NCI-H1048 (cell line): ENCODE measurements around the gene CYP1A2.
"Not testable (repeated sequence)": the region's sequence is repeated elsewhere in the genome, so short reads cannot be mapped to it uniquely, and the experiment has no call there.

Experiments used
- DNase-seq: peaks from one replicate; lab custom pipeline; 2025; lab: John Stamatoyannopoulos, UW

CYP1A2 gene

DNA sequence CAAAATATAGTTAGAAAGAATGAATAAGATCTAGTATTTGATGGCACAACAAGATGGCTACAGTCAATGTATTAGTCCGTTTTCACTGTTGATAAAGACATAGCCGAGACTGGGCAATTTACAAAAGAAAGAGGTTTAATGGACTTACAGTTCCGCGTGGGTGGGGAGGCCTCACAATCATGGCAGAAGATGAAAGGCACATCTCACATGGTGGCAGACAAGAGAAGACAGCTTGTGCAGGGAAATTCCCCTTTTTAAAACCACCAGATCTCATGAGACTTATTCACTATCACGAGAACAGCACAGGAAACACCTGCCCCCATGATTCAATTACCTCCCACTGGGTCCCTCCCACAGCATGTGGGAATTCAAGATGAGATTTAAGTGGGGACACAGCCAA, 10.4 kb upstream of the CYP1A2 start:
- DNase-seq: not testable (repeated sequence)

GRCh38 chr15:74742422-74742821, 6.2 kb upstream of the CYP1A2 start:
- no peak for DNase-seq

- DNase-seq: no peak
Observed at GRCh38 chr15:74746389-74746788, 2.3 kb upstream of the CYP1A2 start.

DNA sequence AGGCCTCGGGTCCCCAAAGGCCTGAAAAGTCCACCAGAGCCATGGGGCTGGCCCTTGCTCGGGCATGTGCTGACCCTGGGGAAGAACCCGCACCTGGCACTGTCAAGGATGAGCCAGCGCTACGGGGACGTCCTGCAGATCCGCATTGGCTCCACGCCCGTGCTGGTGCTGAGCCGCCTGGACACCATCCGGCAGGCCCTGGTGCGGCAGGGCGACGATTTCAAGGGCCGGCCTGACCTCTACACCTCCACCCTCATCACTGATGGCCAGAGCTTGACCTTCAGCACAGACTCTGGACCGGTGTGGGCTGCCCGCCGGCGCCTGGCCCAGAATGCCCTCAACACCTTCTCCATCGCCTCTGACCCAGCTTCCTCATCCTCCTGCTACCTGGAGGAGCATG, 1.2 kb downstream of the CYP1A2 start:
- DNase-seq: no peak

DNA sequence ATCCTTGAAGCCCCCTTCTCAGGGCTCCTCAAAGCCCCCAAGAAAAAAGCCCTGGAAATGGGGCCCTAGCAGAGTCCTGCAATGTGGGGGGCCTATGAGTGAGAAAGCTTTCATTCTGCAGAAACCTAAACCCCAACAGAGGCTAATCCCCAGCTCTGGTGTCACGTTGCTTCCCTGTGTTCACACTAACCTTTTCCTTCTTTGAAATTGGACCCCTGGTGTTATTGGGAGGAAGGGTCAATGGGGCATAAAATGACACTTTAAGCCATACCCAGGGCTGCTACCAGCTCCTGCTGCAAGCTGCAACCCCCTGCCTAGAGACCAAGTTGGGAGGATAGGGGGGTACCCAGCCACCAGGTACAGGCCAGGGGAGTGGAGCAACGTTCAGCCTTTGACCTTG, 2.1 kb downstream of the CYP1A2 start:
- DNase-seq: no peak

DNA sequence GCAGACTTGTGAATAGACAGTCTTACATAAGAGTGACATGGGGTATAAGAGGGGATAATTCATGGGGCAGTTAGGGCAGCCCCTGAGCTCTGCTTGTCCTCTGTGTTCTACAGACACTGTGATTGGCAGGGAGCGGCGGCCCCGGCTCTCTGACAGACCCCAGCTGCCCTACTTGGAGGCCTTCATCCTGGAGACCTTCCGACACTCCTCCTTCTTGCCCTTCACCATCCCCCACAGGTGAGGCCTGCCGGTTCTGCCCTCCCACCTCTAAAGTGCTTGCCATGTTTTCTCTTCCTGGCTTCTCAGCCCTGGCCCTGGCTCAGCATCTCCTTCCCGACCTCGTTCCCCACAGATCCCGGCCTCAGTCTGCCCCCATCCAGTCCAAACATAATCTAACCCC, 3.4 kb downstream of the CYP1A2 start:
- DNase-seq: no peak

DNA sequence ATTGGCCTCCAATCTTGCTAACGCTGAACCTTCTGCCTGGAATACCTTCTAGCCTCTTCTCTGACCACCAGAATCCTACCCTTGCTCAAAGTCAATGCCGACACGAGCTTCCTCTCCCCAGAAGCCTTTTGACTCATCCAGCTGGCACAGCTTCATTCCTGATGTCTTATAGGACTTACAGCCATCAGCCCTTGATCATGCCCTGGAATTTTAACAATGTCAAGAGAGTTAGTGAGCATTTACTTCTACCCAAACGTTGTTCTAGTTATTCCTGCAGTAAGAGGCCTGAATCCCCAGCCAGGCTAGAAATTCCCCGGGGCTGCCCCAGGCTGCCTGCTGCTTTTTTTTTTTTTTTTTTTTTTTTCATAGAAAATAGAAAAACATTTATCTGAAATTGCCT, 3.9 kb downstream of the CYP1A2 start:
- DNase-seq: no peak

GRCh38 chr15:74754593-74755215, 6.1 kb downstream of the CYP1A2 start:
- no peak for DNase-seq

DNA sequence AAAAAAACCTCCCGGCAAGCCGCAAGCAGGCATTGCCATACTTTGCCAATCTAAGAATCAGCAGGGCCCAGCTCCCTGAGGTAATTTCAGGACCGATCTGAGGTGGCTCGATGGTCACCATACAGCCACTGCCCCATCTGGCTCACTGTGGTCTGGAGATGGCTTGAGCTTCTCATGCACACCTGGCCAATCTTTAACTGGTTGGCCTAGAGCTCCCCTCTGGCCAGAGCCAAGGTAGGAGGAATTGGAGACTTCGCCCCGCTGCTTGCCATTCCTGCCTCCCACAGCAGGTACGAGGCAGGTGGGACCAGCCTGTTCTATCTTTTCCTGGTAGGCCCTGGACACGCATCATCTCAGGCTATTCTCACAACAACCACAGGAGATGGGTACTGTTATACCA, 10.1 kb downstream of the CYP1A2 start:
- no peak for DNase-seq

DNA sequence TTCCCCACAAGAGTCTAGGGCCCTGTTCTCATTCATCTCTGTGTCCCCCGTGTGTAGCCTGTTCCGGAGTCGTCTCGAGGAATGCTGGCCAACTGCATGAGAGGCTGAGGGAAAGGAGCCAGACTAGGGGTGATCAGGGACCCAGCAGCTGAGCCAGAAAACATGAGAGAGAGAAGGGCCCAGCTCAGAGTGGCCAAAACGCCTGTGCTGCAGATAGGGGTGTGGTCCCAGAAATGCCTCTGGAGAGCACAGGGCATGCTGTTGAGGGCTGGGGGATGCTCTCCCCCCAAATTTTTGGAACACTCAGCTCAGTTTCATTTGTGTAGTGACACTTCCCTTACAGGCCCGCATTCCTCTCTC, 14.1 kb downstream of the CYP1A2 start:
- DNase-seq: no peak

DNA sequence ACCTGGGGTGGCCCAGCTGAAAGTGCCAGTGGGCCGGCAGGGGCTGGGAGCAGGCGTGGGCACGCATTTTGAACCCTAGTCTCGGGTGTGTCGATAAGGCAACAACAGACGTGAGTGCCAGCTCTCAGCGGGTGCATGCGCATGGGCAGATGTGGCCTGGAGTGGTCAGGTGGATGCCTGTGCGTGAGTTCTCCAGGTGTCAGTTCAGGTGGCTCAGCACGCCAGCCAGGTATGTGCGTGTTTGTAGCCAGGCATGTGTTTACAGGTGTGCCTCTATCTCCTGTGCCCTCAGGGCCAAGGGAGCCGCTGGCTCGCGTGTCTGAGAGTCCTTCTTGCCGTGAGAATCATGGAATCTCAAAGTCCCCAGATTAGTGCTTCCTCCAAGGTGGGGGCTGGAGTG, 14.8 kb downstream of the CYP1A2 start:
- no peak for DNase-seq

- no peak for DNase-seq
Observed at GRCh38 chr15:74767167-74768098, 18.8 kb downstream of the CYP1A2 start.

- DNase-seq: no peak
Observed at GRCh38 chr15:74768099-74768770, 19.6 kb downstream of the CYP1A2 start.

- DNase-seq: peak; percentile 11
Observed at GRCh38 chr15:74768771-74769342, 20.2 kb downstream of the CYP1A2 start.

GRCh38 chr15:74769463-74770025, 20.9 kb downstream of the CYP1A2 start:
- DNase-seq: no peak

DNA sequence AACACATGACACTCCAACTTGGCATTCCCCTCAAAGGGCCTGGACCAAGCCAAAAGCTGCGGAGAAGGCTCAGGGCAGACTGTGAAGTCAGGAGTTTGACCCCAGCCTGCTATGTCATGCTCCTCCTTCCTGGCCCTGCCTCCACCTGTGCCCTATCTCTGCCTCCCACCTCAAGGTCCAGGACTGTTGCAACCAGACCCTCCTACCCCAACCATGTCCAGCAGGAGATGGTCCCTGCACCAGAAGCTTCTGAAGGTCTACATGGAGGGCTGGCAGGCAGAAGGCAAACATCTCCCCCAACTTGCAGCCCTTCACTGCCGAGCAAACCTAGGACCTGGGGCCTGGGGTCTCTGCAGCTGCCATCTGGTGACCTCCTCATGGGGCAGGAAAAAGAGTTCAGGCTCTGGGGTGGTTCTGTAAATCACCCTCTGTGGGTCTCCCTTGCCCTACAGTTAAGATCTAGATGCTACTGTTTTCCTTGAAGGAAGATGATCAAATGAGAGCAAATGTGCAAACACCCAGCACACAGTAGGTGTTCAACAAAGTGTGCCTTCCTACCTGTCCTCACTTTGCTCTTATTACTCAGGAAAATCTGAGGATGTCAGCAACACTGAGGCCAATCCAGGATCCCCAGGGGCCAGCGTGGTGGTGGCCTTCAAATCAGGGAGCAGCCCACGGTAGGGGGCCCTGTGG, 21.7 kb downstream of the CYP1A2 start:
- no peak for DNase-seq

DNA sequence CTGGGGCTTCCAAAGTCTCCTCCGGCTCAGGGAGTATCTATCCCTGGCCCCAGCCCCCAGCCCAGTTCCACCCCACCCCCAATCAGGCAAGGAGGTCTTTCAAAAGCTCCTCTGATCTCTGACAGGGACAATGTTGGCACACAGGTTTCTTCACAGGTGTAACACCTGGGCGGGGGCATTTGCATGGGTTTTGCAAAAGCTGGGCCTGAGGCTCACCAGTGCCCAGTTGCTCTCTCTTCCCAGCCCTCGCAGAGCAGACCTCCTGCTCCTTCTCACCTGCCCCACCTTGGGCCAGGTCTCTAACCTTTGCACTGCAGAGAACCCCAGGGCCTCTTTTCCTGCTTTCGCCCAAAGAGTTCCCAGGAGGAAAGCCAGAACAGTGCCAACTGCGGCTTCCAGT, 24.7 kb downstream of the CYP1A2 start:
- DNase-seq: no peak

DNA sequence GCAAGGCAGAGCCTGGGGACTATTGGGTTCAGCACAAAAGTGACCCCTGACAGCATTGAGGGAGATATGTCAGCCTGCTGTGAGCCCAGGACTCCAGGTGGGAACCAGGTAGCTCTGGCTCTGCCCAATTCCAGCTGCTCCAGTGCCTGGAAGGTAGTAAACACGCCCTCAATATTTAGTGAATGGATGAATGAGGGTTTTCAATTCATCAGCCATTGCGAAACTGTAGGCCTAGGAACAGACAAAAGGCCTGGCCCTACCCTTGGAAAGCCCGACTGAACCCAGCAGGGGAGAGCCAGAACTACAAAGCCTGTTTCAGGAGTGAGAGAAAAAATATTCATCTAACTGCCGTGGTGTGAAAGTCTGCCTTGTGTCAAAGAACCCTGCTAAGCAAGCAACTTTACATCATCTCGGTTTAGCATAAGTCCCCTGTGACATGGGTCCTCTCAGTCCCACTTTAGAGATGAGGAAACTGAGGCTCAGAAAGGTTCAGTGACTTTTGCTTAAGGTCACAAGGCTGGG, 25.1 kb downstream of the CYP1A2 start:
- no peak for DNase-seq

- no peak for DNase-seq
Observed at GRCh38 chr15:74775132-74775562, 26.5 kb downstream of the CYP1A2 start.

- DNase-seq: no peak
Observed at GRCh38 chr15:74775894-74776293, 27.2 kb downstream of the CYP1A2 start.
